Omental fat pad (tissue), 4 donors: Measurements from ENCODE around the gene AKAP9. TPM values are rescaled to one million over a fixed set of nuclear protein-coding genes. Genes with fewer than 3 reads are reported as not detected.

Experiments used
- ATAC-seq: fragments of 150-250 bp; one replicate; pipeline ENCODE4 v1.9.1; 2016; ENCODE audit warnings: mild to moderate bottlenecking, moderate library complexity; ENCODE audit not compliant: low FRiP score
- DNase-seq: peaks from one replicate; pipeline ENCODE4 v3.0.0-alpha.2; 2019; ENCODE audit warnings: low spot score
- total RNA-seq, 4 donors: library from RNA; depleted of rRNA; stranded (reverse); fragments of >200 nt; gene quantifications; one replicate each; pipeline ENCODE4 v1.1.0, GENCODE V29; 2016
- TF ChIP-seq, protein P1 (sequence below), 3 donors: fragments of 450-650 bp; IDR thresholded peaks; one replicate each; pipeline ENCODE4 v1.5.1; 2016 to 2017; ENCODE audit warnings: antibody characterized with exemption in 3 of 3, mild to moderate bottlenecking in 3 of 3, moderate library complexity in 2 of 3

AKAP9 gene
- total RNA-seq, 4 donors from 2014 or later: 44.4 to 73.9 (median 62.7) TPM

DNA sequence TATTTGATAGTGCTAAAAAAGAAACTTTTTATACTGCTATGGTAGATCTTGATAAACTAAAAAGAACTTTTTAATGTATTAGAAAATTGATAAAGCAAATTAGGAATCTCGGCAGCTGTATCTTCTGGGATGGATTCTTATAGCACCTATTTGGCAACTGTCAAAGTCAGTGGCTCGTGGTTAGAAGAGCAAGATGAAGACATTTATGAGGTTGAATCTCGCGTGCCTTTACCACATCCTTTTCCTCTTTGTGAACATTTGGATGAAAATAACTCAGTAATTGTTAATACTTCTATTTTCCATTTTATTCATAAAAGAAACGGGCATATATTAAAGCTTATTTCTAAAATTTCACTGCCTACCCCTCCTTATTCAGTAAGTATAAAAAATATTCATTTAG is 117.4 kb downstream of the AKAP9 start:
- TF ChIP-seq, protein P1, sequence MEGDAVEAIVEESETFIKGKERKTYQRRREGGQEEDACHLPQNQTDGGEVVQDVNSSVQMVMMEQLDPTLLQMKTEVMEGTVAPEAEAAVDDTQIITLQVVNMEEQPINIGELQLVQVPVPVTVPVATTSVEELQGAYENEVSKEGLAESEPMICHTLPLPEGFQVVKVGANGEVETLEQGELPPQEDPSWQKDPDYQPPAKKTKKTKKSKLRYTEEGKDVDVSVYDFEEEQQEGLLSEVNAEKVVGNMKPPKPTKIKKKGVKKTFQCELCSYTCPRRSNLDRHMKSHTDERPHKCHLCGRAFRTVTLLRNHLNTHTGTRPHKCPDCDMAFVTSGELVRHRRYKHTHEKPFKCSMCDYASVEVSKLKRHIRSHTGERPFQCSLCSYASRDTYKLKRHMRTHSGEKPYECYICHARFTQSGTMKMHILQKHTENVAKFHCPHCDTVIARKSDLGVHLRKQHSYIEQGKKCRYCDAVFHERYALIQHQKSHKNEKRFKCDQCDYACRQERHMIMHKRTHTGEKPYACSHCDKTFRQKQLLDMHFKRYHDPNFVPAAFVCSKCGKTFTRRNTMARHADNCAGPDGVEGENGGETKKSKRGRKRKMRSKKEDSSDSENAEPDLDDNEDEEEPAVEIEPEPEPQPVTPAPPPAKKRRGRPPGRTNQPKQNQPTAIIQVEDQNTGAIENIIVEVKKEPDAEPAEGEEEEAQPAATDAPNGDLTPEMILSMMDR (IDR thresholded peaks at IDR 0.05): no peak
- no peak for DNase-seq
- ATAC-seq: no peak

DNA sequence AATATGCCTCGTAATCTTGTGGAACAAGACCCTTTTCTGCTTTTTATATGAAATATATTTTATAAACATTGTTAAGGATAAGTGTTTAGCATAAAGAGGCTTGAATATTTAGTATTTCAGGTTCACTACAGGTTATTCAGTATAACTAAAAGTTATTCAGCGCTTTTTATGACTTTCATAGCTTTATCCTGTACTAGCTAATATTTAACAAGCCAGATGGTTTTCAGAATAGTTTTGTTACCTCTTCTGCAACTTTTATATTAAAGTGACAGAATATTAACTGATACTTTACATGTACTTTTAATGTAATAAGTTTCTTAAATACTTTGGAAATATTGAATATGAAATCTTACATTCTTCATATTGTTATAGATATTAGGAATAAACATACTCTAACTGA is 118.2 kb downstream of the AKAP9 start:
- ATAC-seq (no peak), DNase-seq (no peak)
- TF ChIP-seq, protein P1 (IDR thresholded peaks at IDR 0.05): no peak

DNA sequence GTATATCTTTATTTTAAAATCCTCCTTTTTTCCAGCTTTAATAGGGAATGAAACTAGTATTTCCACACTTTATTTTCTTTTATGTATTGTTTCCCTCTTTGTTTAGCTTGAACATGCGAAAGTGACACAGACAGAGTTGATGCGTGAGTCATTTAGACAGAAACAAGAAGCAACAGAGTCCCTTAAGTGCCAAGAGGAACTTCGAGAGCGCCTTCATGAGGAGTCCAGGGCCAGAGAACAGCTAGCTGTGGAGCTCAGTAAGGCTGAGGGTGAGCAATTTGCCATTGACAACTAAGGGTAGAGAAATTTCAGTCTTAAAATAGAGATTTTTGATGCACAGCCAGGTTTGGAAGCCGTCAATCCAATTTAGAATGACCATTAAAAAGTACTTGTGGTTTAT is 120.5 kb downstream of the AKAP9 start:
- TF ChIP-seq, protein P1 (IDR thresholded peaks at IDR 0.05): no peak
- ATAC-seq (no peak), DNase-seq (no peak)

DNA sequence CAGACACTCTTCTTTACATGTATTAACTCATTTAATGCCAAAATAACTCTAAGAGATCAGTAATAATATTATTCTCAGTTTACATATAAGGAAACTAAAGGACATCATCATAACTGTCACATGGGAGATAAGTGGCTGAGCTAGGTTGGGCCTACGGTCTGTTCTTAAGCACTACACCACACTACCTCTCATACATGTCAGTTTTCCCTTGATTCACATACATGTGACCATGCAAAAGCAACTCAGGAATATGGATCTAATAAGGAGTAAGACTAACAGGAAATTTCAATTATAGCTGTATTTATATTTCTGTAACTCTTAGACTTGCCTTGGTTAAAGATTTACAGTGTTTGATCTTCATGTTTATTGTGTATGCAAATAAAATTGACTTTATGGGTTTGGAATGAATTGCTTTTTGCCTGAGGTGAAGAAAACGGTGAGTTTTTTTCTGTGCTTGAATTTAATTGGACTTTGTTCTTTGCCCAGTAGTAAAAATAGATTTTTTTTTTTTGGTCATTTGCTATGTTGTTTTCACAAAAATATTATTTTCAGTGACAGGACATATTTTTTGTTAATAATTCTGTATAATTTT is 123.9 kb downstream of the AKAP9 start:
- TF ChIP-seq, protein P1 (IDR thresholded peaks at IDR 0.05): no peak
- no peak for DNase-seq
- no peak for ATAC-seq

DNA sequence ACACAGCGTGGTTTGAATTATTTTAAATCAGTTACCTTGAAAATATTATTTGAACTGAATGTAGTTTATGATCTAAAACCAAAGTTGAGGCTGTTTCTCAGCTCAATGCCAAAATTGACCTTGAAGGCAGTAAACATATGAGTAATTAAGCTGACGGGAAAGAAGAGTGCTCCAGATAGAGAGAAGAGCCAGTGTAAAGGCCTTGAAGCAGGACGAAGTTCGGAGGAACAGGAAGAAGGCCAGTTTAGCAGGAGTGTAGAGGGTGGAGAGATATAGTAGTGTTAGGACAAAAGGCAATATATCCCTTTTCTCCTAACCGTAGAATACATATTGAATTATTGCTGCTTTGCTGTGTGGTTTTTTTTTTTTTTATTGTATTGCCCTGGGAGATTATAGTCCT is 130.4 kb downstream of the AKAP9 start:
- TF ChIP-seq, protein P1 (IDR thresholded peaks at IDR 0.05): no peak
- DNase-seq (no peak), ATAC-seq (no peak)

DNA sequence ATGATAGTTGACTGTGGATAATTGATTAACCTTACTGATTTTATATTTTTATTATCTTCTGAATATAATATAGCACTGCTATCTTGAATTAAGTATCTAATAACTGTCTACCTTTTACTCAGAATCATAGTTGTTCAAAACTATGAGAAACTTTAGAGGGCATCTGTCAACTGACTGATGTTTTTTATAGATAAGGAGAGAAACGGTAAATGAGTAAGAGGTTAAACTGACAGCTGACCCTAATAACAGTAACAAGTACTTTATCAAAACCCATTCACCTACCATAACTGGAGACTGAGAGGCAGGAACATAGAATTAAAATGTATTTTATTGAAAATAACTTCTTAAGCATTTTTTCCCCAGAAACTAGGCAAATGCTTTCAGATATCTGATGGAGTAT is 131.5 kb downstream of the AKAP9 start:
- DNase-seq: no peak
- ATAC-seq: no peak
- TF ChIP-seq, protein P1 (IDR thresholded peaks at IDR 0.05): no peak

DNA sequence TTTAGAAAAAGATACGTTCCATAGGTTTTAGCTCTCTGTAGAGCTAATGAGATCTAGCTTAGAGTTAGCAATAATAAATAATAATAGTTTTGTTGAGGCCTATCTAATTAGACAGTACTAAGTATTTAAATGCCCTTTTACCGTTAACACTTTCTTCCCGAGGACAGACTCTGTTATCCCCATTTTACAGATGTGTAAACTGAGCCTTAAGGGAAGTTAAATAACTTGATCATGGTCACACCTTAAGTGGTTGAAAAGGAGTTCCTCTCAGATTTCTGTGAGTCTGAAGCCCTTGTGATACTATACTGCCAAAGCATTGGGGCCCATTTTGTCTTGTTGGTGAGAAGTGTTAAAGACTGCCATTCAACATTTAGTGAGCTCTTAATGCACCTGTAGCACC is 132.0 kb downstream of the AKAP9 start:
- no peak for DNase-seq
- TF ChIP-seq, protein P1 (IDR thresholded peaks at IDR 0.05): no peak
- no peak for ATAC-seq
